Measurements from ENCODE around the gene STK11IP. TPM values are rescaled to one million over a fixed set of nuclear protein-coding genes. Genes with fewer than 3 reads are reported as not detected.
A peak's percentile ranks its signal among the peaks of the same experiment; 100 is the strongest.

STK11IP gene
- total and polyA plus RNA-seq, 9 of the 15 experiments (the other 6 are each of a cell fraction or from before 2014, with no cell fraction given), result 0.52 to 21.7 (median 5.6) TPM

- TF ChIP-seq ZBTB11 (CRISPR knock-in tag; IDR thresholded peaks at IDR 0.05), result peak in 1 of 3 experiments; percentile 69; a peak in 1 of 6 replicates
- TF ChIP-seq ILK (tag; IDR thresholded peaks at IDR 0.05; ENCODE audit: borderline replicate concordance, low read depth), result no peak
- no peak for TF ChIP-seq ZNF77 (CRISPR knock-in tag; IDR thresholded peaks at IDR 0.05)
- TF ChIP-seq ZBTB33 (CRISPR knock-in tag; IDR thresholded peaks at IDR 0.05), result no peak
- TF ChIP-seq EHMT2 (IDR thresholded peaks at IDR 0.05), result no peak
- peak; percentile 57 for TF ChIP-seq RBFOX2 (IDR thresholded peaks at IDR 0.05; ENCODE audit: low read depth, low read length)
- 0 out of 2 replicates have a peak, but pooled peaks have one; percentile 37 for TF ChIP-seq ARID4B (CRISPR knock-in tag; IDR thresholded peaks at IDR 0.05)
- TF ChIP-seq RNF2 (IDR thresholded peaks at IDR 0.05), result peak; percentile 96
- no peak for TF ChIP-seq DLX4 (CRISPR knock-in tag; IDR thresholded peaks at IDR 0.05)
- TF ChIP-seq ATF6 (CRISPR knock-in tag; IDR thresholded peaks at IDR 0.05), result no peak
- TF ChIP-seq PURB (CRISPR knock-in tag; IDR thresholded peaks at IDR 0.05; ENCODE audit: low read depth), result no peak
- TF ChIP-seq NR3C1 (CRISPR knock-in tag; IDR thresholded peaks at IDR 0.05), result no peak
- no peak for TF ChIP-seq TCF7 (IDR thresholded peaks at IDR 0.05; ENCODE audit: borderline replicate concordance)
Measured at GRCh38 chr2:219571311-219572236, 26.1 kb upstream of the STK11IP start, which contains the start of gene OBSL1 (continued).

Data from K562 (cell line).